ENCODE data around the gene RAB6B. TPM values are rescaled to one million over a fixed set of nuclear protein-coding genes. Genes with fewer than 3 reads are reported as not detected.

Gene RAB6B
- total and polyA plus RNA-seq, 2 of the 8 experiments (the other 6 are each of a cell fraction or from before 2014, with no cell fraction given), result 7.9 to 15.6 TPM

- TF ChIP-seq SIRT6 (IDR thresholded peaks at IDR 0.05; ENCODE audit: low read length), result no peak
These were observed 116.0 kb downstream of the RAB6B start (continued) for GRCh38 chr3:133779626-133780203.

All from H1 (cell line).